Fibroblast of skin of scalp (primary cell): Measurements from ENCODE around the gene CCP110.

ENCODE experiments used
- DNase-seq: peaks from one replicate; pipeline ENCODE4 v3.0.0-alpha.2; 2013

The CCP110 gene

DNA sequence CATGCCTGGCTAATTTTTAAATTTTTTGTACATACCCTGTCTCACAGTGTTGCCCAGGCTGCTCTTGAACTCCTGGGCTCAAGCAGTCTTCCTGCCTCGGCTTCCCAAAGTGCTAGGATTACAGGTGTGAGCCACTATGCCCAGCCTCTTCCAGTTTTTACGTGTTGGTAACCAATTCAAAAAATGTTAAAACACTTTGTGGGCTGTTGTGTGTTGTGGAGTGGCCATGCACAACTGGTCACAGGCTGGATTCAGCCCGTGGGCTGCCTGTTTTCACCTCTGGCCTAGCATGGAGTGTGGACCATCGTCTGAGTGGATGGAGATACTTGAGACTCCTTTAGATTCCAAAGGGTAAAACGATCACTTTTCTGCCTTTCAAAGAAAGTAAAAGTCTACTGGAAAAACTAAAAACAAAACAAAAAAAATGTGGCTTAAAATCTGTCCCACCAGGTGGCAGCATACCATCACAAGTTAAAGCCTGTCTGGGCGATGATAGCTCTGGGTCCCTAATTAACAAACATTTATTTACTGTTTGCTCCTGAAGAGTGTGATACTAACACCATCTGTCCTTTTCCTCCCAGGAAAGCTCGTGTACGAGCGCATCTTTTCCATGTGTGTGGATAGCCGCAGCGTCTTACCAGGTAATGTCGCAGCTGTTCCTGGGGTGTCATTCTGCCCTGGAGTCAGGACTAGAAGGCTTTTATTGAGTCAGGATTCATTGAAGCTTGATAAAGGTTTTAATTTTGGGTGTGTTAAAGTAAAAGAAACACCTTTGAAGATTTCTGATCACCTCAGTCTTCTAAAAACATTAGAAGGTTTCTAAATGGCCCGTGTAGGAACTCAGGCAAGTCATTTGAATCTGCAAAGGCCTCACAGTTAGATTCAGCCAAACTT, 77.6 kb downstream of the CCP110 start:
- peak; percentile 22 for DNase-seq
